ENCODE measurements around the gene GNPTG.

Gene GNPTG

GRCh38 chr16:1323296-1324239, 28.2 kb upstream of the GNPTG start:
- no peak for TF ChIP-seq CTCF (IDR thresholded peaks at IDR 0.05)
- H3K79me2 ChIP-seq, result peaks cover 12% of the 10 kb centered on the region
- H3K27me3 ChIP-seq (ENCODE audit: control insufficient read depth, insufficient read depth, low read length), result no peaks in the 10 kb centered on the region
- no peaks in the 10 kb centered on the region for H3K36me3 ChIP-seq (ENCODE audit: control insufficient read depth, insufficient read depth, low read length)
- H3K4me1 ChIP-seq, result no peaks in the 10 kb centered on the region
- H2AFZ ChIP-seq, result no peak overlapping the region
- no peak overlapping the region for H3K4me3 ChIP-seq (ENCODE audit: low read depth, low read length)
- H3K4me2 ChIP-seq (ENCODE audit: low read length), result no peak overlapping the region
- no peak overlapping the region for H3K27ac ChIP-seq
- no peak overlapping the region for H3K9ac ChIP-seq
- no peaks in the 10 kb centered on the region for H3K9me3 ChIP-seq (ENCODE audit: control insufficient read depth, low read length)

GRCh38 chr16:1324286-1324826, 27.4 kb upstream of the GNPTG start:
- H3K4me1 ChIP-seq, result no peaks in the 10 kb centered on the region
- no peaks in the 10 kb centered on the region for H3K9me3 ChIP-seq (ENCODE audit: control insufficient read depth, low read length)
- H2AFZ ChIP-seq, result no peak overlapping the region
- no peaks in the 10 kb centered on the region for H3K36me3 ChIP-seq (ENCODE audit: control insufficient read depth, insufficient read depth, low read length)
- no peak overlapping the region for H3K27ac ChIP-seq
- no peak overlapping the region for H3K9ac ChIP-seq
- TF ChIP-seq CTCF (IDR thresholded peaks at IDR 0.05), result no peak
- no peaks in the 10 kb centered on the region for H3K27me3 ChIP-seq (ENCODE audit: control insufficient read depth, insufficient read depth, low read length)
- H3K79me2 ChIP-seq, result peaks cover 11% of the 10 kb centered on the region
- H3K4me3 ChIP-seq (ENCODE audit: low read depth, low read length), result no peak overlapping the region
- no peak overlapping the region for H3K4me2 ChIP-seq (ENCODE audit: low read length)

GRCh38 chr16:1325261-1325660, 26.5 kb upstream of the GNPTG start:
- peaks cover 6% of the 10 kb centered on the region for H3K79me2 ChIP-seq
- H3K27me3 ChIP-seq (ENCODE audit: control insufficient read depth, insufficient read depth, low read length), result no peaks in the 10 kb centered on the region
- H3K4me1 ChIP-seq, result no peaks in the 10 kb centered on the region
- H3K36me3 ChIP-seq (ENCODE audit: control insufficient read depth, insufficient read depth, low read length), result no peaks in the 10 kb centered on the region
- H3K9me3 ChIP-seq (ENCODE audit: control insufficient read depth, low read length), result no peaks in the 10 kb centered on the region
- H3K4me2 ChIP-seq (ENCODE audit: low read length), result no peak overlapping the region
- no peak overlapping the region for H3K27ac ChIP-seq
- H3K4me3 ChIP-seq (ENCODE audit: low read depth, low read length), result no peak overlapping the region
- no peak overlapping the region for H3K9ac ChIP-seq
- TF ChIP-seq CTCF (IDR thresholded peaks at IDR 0.05), result no peak
- no peak overlapping the region for H2AFZ ChIP-seq

GRCh38 chr16:1325673-1326371, 25.9 kb upstream of the GNPTG start:
- no peak for TF ChIP-seq CTCF (IDR thresholded peaks at IDR 0.05)
- no peaks in the 10 kb centered on the region for H3K4me1 ChIP-seq
- no peaks in the 10 kb centered on the region for H3K9me3 ChIP-seq (ENCODE audit: control insufficient read depth, low read length)
- H3K79me2 ChIP-seq, result peaks cover under 1% of the 10 kb centered on the region
- H3K4me2 ChIP-seq (ENCODE audit: low read length), result no peak overlapping the region
- H3K27ac ChIP-seq, result no peak overlapping the region
- no peak overlapping the region for H3K4me3 ChIP-seq (ENCODE audit: low read depth, low read length)
- no peaks in the 10 kb centered on the region for H3K36me3 ChIP-seq (ENCODE audit: control insufficient read depth, insufficient read depth, low read length)
- no peak overlapping the region for H3K9ac ChIP-seq
- no peaks in the 10 kb centered on the region for H3K27me3 ChIP-seq (ENCODE audit: control insufficient read depth, insufficient read depth, low read length)
- H2AFZ ChIP-seq, result no peak overlapping the region

All from parathyroid adenoma (tissue), 2 donors.